Glutamatergic neuron (in vitro differentiated cells): Measurements from ENCODE around the gene FKBP1A. TPM values are rescaled to one million over a fixed set of nuclear protein-coding genes. Genes with fewer than 3 reads are reported as not detected.

Experiments
- DNase-seq: peaks from one replicate; pipeline ENCODE4 v3.0.0; 2022
- H3K27ac Mint-ChIP-seq: one replicate; pipeline ENCODE4 v1.8.0; 2020; ENCODE audit warnings: mild to moderate bottlenecking, mixed read lengths, inconsistent platforms; ENCODE audit not compliant: unreplicated experiment
- H3K27me3 Mint-ChIP-seq: one replicate; pipeline ENCODE4 v1.8.0; 2020; ENCODE audit warnings: mild to moderate bottlenecking, moderate library complexity, mixed read lengths, inconsistent platforms; ENCODE audit not compliant: unreplicated experiment
- H3K36me3 Mint-ChIP-seq: one replicate; pipeline ENCODE4 v1.8.0; 2020; ENCODE audit warnings: mild to moderate bottlenecking, mixed read lengths, inconsistent platforms; ENCODE audit not compliant: unreplicated experiment
- H3K4me1 Mint-ChIP-seq: one replicate; pipeline ENCODE4 v1.8.0; 2020; ENCODE audit warnings: mild to moderate bottlenecking, low read depth, mixed read lengths, inconsistent platforms; ENCODE audit not compliant: unreplicated experiment
- H3K4me3 Mint-ChIP-seq: one replicate; pipeline ENCODE4 v1.8.0; 2020; ENCODE audit warnings: mild to moderate bottlenecking, mixed read lengths, inconsistent platforms; ENCODE audit not compliant: unreplicated experiment
- H3K9me3 Mint-ChIP-seq: one replicate; pipeline ENCODE4 v1.8.0; 2020; ENCODE audit warnings: mild to moderate bottlenecking, moderate library complexity, mixed read lengths, inconsistent platforms; ENCODE audit not compliant: unreplicated experiment
- total RNA-seq: library from RNA; stranded (reverse); fragmentation: NEBNext Ultra II Directional; extraction: Animal tissue kit (Norgen Biotek cat#: 25700); gene quantifications from one replicate; pipeline ENCODE4 v1.2.1, GENCODE V29; 2021; ENCODE audit not compliant: unreplicated experiment
- TF ChIP-seq, protein P1 (sequence below): fragments of 200-600 bp; sonication (generic); IDR thresholded peaks from one replicate; pipeline ENCODE4 v1.5.0; 2021; ENCODE audit not compliant: partially characterized antibody, unreplicated experiment

FKBP1A gene
- total RNA-seq, 1 donor from 2014 or later, result 350 TPM

DNA sequence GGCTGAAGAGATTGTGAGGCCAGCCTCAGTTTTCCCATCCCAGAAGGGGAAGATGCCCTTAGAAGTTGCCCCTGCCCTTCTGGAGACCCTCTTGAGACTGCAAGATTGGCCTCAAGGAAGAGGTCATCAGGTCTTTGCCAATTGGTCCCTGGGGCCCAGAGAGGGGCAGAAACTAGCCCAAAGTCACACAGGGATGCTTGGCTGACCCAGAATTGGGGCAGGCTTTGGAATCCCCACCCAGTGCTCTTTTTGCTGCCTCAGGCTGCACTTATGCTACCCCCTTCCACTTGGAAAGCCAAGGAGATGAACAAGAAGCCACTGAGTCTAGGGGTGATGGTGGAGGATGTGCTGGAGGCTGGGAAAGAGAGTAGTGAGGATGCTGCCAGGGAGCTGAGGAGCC, 24.9 kb upstream of the FKBP1A start:
- Mint-ChIP-seq H3K4me1 (no peaks in the 10 kb centered on the region), H3K27me3 (peaks cover 2% of the 10 kb centered on the region), H3K27ac (no peak overlapping the region), H3K9me3 (peaks cover 2% of the 10 kb centered on the region), H3K4me3 (no peak overlapping the region), H3K36me3 (peaks cover 7% of the 10 kb centered on the region)
- DNase-seq, result no peak
- TF ChIP-seq, protein P1, sequence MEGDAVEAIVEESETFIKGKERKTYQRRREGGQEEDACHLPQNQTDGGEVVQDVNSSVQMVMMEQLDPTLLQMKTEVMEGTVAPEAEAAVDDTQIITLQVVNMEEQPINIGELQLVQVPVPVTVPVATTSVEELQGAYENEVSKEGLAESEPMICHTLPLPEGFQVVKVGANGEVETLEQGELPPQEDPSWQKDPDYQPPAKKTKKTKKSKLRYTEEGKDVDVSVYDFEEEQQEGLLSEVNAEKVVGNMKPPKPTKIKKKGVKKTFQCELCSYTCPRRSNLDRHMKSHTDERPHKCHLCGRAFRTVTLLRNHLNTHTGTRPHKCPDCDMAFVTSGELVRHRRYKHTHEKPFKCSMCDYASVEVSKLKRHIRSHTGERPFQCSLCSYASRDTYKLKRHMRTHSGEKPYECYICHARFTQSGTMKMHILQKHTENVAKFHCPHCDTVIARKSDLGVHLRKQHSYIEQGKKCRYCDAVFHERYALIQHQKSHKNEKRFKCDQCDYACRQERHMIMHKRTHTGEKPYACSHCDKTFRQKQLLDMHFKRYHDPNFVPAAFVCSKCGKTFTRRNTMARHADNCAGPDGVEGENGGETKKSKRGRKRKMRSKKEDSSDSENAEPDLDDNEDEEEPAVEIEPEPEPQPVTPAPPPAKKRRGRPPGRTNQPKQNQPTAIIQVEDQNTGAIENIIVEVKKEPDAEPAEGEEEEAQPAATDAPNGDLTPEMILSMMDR, result no peak

DNA sequence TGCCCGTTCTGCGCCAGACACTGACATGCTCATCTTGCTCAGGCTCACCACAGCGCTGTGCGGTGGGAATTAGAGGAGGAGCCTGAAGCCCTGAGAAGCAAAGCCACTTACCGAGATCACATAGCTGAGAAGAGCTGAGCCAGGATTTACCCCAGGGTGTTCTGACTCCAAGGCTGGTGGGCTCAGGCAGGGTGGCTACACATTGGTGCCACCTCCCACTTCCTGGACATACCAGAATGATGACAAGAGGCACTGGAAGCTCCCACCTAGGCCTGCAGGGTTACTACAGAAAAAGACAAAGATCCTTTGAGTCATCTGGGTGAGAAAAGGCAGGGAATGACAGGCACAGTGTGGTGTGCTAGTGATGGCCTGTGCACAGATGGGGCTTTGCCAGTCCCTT, 24.4 kb upstream of the FKBP1A start:
- TF ChIP-seq, protein P1, result no peak
- Mint-ChIP-seq H3K4me1 (no peaks in the 10 kb centered on the region), H3K27ac (no peak overlapping the region), H3K4me3 (no peak overlapping the region), H3K27me3 (peaks cover 2% of the 10 kb centered on the region), H3K9me3 (peaks cover 2% of the 10 kb centered on the region), H3K36me3 (peaks cover 7% of the 10 kb centered on the region)
- DNase-seq, result no peak

DNA sequence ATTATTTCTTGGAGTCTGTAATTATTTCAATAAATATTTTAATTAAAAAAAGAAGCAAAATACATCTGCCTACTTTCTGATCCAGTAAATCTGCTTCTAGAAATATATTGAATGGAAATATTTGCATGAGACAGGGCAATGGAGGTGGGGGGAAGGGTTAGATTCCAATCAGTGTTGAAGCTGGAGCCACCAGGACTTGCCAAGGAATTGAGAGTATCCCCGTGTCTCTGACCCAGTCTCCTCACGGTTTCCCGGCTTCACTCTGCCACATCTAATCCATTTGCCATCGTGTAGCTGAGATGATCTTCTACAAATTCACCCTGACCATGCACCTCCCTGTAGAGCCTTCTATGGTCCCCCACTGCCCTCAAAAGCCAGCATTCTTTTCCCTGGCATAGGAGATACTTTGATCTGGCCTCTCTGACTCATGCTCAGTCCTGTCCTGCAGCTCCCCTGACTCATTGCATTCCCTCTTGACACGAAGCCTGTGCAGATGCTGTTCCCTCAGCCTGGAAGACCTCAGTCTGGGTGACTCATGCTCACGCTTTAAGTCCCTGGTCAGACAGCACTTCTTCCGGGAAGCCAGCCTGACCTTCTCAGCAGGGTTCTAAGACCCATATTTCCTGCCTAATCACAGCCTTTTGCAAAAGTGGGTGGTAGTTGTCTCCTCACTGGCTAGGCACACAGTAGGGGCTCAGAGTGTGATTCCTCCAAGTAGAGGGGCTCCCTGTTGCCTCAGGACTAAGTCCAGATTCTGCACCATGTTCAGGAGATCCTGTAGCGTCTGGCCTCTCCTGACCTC, 23.0 kb upstream of the FKBP1A start:
- Mint-ChIP-seq H3K4me3 (no peak overlapping the region), H3K9me3 (peaks cover 2% of the 10 kb centered on the region), H3K27me3 (peaks cover 2% of the 10 kb centered on the region), H3K36me3 (no peaks in the 10 kb centered on the region), H3K4me1 (no peaks in the 10 kb centered on the region), H3K27ac (no peak overlapping the region)
- DNase-seq, result no peak
- TF ChIP-seq, protein P1, result no peak

DNA sequence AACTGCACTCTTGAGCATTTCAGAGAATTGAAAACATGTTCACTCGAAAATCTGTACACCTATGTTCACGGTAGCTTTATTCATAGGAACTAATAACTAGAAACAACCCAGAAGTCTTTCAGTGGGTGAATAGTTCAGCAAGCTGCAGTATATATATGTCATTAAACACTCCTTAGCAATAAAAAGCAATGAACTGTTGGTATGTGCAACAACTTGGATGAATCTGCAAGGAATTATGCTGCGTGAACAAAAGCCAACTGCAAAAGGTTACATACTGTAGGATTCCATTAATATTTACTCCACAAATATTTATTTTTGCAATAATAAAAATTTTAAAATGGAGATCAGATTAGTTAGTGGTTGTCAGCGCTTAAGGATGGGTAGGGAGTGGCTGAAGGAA, 22.1 kb upstream of the FKBP1A start:
- no peaks in the 10 kb centered on the region for H3K36me3 Mint-ChIP-seq
- H3K27me3 Mint-ChIP-seq, result peaks cover 2% of the 10 kb centered on the region
- no peak overlapping the region for H3K4me3 Mint-ChIP-seq
- H3K9me3 Mint-ChIP-seq, result peaks cover 2% of the 10 kb centered on the region
- no peak overlapping the region for H3K27ac Mint-ChIP-seq
- TF ChIP-seq, protein P1, result no peak
- no peak for DNase-seq
- no peaks in the 10 kb centered on the region for H3K4me1 Mint-ChIP-seq

DNA sequence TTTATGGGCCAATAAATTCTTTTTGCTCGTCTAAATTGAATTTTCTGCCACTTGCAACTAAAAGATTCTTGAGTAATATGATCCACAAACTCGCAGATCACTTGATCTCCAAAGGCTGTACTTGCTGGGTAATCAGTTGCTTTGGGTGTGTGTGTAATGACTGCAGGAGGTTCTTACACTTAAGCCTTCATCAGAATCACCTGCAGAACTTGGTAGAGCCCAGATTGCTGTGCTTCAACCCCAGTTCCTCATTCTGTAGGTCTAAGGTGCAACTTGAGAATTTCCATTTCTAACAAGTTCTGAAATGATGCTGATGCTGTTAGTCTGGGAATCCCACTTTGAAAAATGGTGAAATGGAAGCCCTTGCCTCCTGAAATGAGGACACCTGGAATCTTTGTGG, 12.9 kb upstream of the FKBP1A start:
- no peaks in the 10 kb centered on the region for H3K27me3 Mint-ChIP-seq
- TF ChIP-seq, protein P1, result no peak
- H3K27ac Mint-ChIP-seq, result no peak overlapping the region
- H3K4me1 Mint-ChIP-seq, result no peaks in the 10 kb centered on the region
- no peaks in the 10 kb centered on the region for H3K36me3 Mint-ChIP-seq
- DNase-seq, result no peak
- no peak overlapping the region for H3K4me3 Mint-ChIP-seq
- H3K9me3 Mint-ChIP-seq, result peaks cover 8% of the 10 kb centered on the region
